OCI-LY1 (cell line): ENCODE data around the gene ASB12.

Experiments
- EZH2 ChIP-seq: fragments of 200-600 bp; sonication (generic), shearing (Covaris generic); IDR thresholded peaks from 2 replicates; pipeline ENCODE4 v1.8.0; 2017; ENCODE audit warnings: borderline replicate concordance, mixed run types, mild to moderate bottlenecking, antibody characterized with exemption, low read length, moderate library complexity, mixed read lengths
- TF ChIP-seq, protein P1 (sequence below): fragments of 200-600 bp; sonication (generic), shearing (Covaris generic); IDR thresholded peaks from 2 replicates; pipeline ENCODE4 v1.5.1; 2017; ENCODE audit warnings: mild to moderate bottlenecking, antibody characterized with exemption, low read length, moderate library complexity, mixed read lengths

DNA sequence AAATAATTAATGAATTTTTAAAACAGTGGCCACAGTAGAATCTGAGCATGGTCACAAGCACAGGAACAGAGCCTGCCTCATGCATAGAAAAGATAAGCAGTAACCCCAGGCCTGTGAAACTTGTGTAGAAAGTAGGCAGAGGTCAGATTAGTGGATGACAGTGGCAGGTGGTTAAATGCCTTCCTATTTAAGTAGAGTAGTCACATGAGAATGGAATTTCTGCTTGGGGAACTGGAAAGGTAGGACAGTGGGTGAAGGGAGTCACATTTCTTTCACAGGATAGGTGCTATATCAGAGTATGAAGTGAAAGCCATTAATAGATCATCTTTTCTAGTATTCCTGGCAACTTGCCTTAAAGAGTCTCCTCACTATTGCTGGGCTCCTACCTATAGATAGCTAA is 34.9 kb upstream of the ASB12 start:
- TF ChIP-seq, protein P1, sequence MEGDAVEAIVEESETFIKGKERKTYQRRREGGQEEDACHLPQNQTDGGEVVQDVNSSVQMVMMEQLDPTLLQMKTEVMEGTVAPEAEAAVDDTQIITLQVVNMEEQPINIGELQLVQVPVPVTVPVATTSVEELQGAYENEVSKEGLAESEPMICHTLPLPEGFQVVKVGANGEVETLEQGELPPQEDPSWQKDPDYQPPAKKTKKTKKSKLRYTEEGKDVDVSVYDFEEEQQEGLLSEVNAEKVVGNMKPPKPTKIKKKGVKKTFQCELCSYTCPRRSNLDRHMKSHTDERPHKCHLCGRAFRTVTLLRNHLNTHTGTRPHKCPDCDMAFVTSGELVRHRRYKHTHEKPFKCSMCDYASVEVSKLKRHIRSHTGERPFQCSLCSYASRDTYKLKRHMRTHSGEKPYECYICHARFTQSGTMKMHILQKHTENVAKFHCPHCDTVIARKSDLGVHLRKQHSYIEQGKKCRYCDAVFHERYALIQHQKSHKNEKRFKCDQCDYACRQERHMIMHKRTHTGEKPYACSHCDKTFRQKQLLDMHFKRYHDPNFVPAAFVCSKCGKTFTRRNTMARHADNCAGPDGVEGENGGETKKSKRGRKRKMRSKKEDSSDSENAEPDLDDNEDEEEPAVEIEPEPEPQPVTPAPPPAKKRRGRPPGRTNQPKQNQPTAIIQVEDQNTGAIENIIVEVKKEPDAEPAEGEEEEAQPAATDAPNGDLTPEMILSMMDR = no peak
- no peak for TF ChIP-seq EZH2
